ENCODE measurements around the gene DDIAS.

The DDIAS gene

DNA sequence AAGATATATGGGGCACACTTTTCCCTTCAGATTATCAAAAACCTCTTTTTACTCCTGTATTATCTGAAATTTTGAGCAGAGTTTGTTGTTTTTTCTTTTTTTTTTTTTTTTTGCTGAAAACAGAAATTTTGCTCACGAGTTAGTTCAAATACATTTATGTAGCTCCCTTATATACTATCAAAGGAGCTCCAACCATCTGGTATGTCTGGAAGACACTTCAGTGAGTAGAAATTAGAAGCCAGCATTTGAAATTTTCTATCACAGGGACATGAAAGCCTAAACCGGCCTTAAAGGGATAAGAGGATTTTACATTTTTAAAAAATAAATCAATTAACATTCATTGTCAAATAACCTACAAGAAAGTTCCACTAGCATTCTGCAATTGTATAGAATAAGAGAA, 73.3 kb downstream of the DDIAS start:
- DNase-seq: no peak

- DNase-seq: no peak
These were observed 74.3 kb downstream of the DDIAS start for GRCh38 chr11:82975882-82976281.

DNA sequence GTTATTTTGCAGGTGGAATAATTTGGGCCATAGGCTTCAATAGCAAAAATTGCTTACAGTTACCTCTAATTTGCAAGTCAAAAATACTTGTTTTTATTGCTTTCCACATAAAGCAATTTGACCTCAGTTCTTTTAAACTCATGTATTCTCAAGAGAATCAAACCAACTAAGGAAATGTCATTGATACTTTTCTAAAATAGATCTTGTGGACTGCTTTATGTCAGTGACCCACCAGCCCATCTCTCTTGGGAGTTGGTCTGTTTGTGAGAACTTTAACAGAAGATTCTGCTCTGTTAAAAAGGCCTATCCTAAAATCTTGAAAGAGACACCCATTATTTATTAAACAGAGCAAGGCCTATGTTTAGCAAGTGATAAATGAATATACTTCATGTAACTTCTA, 75.2 kb downstream of the DDIAS start:
- DNase-seq: no peak

DNA sequence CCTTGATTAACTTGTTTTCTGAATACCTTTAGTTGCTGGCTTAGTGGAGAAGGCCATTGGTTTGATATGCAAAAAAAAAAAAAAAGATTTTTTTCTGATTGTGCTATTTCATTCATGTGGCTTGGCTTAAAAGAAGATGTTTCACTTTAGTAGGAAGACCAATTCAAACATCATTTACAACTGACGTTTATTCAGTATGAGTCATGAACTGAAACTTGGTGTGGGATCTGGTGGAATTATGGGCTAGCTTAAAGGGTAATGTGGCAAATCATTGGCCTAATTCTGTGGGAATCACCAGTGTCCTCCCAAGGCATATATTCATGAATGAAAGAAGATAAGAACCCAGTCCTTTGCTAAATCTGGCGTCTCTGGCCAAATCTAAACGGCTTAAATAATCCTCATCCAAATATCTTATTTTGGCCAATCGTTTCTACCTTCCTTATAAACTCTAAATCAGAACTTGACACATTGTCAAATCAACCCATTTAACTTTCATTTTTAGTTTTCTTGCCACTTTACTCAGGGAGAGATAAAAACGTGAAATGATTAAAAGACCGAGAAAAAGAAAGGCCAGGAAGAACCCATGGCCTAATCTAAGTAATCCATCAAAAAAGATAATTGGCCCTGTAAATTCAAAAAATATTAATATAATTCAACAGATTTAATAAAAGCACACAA, 77.0 kb downstream of the DDIAS start:
- DNase-seq: no peak

- DNase-seq: no peak
These were observed 78.3 kb downstream of the DDIAS start for GRCh38 chr11:82979824-82980223.

- no peak for DNase-seq
These were observed 78.8 kb downstream of the DDIAS start for GRCh38 chr11:82980292-82980691.

- DNase-seq: no peak
These were observed 79.4 kb downstream of the DDIAS start for GRCh38 chr11:82980947-82981346.

DNA sequence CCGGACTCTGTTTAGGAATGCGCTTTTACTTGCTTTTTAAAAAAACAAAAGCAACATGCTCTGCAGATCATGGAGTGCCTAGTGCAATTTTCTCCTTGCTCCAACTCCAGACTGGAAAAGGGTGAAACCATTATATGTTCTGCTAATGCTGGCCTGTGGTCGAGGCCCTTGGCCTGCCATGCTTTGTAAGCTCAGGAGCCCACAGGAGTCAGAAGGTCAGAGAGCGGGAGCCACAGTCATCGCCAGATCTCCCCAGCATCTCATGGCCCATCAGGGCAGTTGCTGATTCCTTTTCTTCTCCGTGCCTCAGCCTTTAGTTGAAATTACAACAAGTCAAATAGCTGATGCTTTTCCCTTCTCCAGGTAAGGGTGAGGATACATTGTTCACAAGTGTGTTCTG, 80.3 kb downstream of the DDIAS start:
- DNase-seq: no peak

Measured in stimulated activated CD4-positive, alpha-beta T cell treated with anti-CD3 and anti-CD28 coated beads, Interleukin-15, amount 100 ng/mL, for 24 hours (primary cell).